Inflammatory macrophage treated with lipopolysaccharide for 1 hour (primary cell): ENCODE measurements around the gene RER1.

Source experiments
- DNase-seq, 2 donors: peaks; one replicate each; pipeline ENCODE4 v3.0.0-alpha.2; 2020 to 2022

The RER1 gene, protein sequence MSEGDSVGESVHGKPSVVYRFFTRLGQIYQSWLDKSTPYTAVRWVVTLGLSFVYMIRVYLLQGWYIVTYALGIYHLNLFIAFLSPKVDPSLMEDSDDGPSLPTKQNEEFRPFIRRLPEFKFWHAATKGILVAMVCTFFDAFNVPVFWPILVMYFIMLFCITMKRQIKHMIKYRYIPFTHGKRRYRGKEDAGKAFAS

DNA sequence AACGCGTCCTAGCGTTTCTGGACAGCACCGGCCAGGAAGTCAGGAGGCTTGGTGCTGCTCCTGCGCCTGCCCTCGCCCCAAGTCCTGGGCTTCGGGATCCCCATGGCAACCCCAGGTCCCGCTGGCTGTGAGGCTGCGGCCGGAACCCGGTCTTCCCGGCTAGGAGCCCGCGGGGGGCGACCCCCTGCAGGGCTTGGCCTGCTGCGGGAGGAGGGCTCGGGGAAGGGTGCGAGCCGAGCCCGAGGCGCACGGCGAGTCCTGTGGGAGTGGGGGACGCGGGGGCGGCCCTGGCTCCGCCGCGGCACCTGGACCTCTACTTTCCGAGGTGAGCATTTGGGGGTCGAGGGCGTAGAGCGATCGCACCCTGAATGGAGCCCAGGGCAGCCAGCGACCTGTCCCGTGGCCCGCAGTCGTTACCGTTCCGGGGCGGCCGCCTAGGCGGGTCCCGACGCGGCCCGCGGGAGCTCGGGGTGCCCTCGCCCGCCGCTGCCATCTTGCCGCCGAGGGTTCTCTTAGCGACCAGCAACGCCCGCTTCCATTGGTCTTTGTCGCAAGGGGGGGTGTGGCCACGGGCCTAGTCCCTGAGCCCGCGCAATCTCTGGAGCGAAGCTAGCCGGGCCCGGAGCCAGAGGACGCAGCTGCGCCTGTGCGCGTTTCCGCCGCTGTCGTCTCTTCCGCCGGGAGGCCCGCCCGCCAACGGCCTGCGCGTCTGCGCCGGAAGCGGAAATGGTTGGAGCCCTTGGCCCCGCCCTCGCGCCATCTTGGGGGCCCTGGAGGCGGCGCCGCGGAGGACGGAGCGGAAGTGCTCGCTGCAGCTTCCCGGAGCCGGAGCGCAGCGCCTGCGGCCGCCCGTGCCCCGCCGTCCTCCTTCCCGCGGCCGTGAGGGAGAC is at the start of gene RER1, which contains the start of gene MORN1:
Gene RER1 (plus strand): TSS at position 801 of the 890 bp plus-strand sequence. CDS start 3,950 bp downstream, outside the sequence.
Gene MORN1 (minus strand): TSS at position 514 of the 890 bp plus-strand sequence. CDS start 21 bp downstream, at position 493.
- DNase-seq, result peak; percentile 99

DNA sequence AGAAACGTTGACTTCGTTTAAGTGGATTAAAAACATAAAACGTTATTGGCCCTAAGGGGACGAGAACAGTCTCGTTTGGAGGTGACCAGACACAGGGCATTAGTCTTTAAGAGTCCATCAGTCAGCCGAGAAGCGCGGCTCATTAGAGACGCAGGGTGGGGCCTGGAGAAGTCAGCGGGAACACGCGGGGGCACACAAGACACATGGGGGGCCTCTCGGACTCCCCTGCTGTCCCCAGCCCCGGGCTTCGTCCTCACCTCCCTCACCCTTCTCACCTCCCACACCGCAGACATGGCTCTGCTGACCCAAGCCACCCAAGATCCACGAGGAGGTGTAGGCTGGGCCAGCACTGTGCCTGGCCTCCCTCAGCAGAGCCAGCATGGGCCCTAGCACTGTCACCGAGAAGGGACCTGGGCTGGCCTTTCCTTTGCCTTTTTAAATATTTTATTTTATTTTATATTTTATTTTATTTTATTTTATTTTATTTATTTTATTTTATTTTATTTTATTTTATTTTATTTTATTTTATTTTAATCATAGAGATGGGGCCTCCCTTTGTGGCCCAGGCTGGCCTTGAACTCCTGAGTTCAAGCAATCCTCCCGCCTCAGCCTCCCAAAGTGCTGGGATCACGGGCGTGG is 49.1 kb upstream of the RER1 start:
- DNase-seq, result no peak

DNA sequence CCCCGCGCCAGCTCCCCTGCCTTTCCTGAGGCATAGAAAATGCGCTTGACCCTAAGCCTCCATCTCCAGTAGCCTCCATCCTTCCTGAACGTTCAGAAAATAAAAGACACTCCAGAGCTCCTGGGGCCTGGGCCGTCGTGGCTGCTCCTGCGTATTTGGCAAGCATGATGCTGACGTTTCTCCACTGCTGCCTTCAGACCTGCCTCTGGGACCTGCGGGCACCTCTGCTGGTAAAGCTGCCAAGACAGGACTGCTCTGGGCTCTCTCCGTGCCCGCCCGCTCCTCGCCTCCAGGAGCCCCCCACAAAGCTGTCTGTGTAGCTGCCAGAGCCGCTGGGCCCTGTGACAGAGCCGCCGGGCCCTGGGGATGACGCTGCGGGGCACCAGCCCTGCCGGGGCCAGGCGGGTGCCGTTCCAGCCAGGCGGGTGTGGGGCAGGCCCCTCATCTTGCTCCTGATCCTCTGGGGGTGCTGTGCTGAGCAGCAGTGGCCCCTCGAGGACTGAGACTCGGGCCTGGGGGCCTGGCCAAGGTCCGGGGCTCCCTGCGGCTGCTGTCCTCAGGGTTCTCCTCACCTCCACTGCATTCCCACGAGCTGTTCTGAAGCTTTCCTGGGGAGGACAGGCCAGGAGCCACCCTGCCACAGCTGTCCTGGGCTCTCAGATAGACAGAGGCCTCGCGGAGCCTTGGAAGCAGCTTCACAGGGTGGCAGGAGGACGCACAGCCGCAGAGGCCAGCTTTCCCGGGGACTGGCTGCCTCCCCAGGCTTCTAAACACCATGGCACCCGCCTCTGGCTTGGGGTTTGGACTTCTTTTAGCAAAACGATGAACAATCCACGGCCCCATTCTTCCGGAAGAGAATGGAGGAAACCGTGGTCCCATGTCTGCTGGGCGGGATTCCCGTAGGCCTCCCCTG is 48.4 kb upstream of the RER1 start:
- DNase-seq, result no peak

DNA sequence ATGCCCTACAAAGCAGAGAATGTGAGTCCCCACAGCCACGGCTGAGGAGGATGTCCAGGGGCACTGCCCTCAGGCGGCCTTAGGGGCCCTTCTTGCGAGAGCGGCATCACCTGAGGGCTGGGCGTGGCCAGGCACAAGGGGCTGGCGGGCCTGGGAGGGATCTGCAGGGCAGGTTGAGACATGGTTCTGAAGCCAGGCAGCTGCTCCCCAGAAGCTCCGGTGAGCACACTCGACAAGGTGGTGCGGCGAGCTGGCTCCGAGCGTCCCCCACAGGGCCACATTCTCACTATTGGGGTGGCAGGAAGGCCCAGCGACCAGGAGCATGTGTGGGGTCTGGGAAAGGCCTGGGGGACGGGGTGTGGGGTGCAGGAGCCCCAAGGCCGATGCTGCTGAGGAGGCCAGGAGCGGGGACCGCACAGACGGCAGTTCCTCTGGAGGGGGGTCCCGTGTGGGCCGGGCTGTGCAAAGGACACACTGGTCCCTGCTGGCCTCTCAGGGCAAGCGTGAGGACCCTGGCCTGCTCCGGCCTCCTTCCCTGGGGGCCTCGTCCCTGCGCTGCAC is 47.4 kb upstream of the RER1 start:
- no peak for DNase-seq

DNA sequence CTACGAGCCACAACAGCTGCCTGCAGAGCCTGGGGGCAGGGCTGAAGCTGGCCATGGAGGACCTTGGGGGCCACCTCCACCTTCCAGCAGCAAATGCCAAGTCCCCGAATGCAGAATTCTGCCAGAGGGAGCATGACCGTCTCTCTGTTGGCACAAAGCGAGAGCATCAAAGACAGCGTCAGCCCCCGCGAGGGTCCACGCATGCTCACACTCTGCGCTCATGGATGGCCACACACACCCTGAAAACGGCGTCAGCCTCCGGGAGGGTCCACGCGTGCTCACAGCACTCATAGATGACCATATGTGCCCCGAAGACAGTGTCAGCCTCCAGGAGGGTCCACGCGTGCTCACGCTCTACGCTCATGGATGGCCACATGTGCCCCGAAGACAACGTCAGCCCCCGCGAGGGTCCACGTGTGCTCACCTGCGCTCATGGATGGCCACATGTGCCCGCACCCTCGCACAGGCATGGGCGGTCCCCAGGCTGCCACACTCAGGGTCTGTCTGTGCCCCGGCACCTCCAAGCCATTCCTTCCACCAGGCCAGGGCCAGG is 46.8 kb upstream of the RER1 start:
- no peak for DNase-seq

DNA sequence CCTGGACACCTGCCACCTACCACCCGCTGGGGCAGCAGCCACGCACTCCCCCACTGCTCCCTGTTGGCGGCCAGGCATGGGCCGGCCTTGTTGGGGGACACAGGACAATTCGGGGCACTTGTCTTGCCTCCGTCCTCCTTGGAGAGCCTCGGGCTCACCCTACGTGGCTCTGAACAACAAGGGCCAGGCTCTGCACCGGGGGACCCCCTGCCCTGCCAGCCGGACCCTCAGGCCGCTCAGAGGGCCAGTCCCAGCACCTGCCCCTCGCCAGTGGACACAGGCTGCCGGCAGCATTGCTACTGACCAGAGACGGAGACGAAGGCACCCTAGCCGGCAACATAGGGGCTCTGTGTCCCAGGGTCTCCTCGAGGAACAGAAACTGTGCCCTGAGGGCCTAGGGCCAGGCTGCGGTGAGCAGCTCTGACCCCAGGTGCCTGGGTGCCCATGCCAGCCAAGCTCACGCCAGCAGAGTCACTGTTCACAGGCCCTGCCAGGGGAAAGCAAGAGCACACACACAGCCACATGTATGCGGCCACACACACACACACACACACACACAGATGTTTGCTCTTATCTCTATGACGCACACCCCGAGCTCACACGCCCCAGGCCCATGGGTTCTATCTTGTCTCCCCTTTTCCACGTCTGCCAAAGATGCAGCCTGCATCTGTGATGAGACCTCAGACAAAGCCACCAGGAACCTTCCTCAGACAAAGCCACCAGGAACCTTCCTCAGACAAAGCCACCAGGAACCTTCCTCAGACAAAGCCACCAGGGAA is 46.2 kb upstream of the RER1 start:
- no peak for DNase-seq

DNA sequence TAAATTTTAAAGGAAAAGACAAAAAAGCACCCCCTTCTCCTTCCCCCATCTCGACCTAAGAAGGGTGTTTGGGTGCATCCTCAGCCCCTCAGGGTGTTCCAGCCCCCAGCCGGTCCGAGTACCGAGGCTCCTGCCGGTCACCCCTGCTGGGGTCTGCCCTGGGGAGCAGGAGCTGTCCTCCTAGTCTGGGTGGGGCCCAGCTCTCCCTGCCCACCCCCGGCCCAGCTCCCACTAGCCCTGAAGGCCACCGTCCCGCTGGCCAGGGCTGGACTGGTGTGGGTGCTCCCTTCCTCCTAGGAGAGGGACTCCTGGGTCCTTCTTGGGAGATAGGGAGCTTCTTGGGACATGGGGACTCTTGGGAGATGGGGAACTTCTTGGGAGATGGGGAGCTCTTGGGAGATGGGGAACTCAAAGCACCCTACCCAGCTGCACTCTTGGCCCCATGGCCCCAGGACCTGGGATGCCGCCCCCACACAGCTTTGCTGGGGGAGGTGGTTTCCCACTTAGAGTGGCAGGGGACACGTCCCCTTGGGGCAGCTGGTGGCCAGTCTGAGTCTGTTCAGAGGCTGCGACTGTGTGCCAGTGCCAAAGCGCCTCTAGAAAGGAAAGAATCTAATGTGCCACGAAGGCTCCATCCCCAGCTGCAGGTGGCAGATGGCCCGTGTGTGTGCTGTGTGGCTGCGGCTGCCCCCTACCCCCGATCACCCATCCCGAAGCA is 44.8 kb upstream of the RER1 start:
- DNase-seq, result no peak

DNA sequence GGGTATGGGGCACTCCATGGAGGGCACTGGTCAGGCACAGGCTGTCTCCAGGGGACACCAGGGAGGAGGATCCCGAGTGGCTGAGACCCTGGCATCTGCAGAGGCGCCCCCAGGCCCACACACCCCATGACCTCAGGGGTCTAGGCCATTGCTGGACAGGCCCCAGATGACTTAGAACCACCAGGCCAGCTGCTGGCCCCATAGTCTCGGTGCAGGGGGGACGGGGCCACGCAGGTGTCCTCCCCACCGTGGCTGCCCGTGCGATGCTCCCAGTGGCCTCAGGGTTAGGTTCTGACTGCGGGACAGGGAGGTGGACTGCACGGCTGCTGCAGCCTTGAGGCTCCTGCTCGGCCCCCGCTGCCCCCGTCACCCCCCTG is 44.2 kb upstream of the RER1 start:
- DNase-seq, result no peak

DNA sequence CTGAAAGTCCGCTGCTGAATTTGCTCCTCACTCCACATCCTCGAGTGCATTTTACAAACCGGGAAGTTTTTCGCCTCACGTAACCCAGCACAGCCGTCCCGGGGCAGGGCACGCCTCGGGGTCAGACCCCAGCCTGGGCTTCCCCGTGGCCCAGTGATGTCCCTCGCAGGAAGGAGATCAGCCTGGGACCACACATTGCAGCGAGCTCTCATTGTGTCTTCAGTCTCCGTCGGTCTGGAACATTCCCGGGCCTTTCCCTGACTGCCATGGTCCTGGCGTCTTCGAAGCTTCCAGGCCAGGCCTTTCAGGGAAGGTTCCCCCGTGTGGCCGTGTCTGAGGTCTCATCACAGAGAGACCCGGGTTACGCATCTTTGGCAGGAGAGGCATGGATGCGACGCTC is 43.7 kb upstream of the RER1 start:
- DNase-seq, result no peak

DNA sequence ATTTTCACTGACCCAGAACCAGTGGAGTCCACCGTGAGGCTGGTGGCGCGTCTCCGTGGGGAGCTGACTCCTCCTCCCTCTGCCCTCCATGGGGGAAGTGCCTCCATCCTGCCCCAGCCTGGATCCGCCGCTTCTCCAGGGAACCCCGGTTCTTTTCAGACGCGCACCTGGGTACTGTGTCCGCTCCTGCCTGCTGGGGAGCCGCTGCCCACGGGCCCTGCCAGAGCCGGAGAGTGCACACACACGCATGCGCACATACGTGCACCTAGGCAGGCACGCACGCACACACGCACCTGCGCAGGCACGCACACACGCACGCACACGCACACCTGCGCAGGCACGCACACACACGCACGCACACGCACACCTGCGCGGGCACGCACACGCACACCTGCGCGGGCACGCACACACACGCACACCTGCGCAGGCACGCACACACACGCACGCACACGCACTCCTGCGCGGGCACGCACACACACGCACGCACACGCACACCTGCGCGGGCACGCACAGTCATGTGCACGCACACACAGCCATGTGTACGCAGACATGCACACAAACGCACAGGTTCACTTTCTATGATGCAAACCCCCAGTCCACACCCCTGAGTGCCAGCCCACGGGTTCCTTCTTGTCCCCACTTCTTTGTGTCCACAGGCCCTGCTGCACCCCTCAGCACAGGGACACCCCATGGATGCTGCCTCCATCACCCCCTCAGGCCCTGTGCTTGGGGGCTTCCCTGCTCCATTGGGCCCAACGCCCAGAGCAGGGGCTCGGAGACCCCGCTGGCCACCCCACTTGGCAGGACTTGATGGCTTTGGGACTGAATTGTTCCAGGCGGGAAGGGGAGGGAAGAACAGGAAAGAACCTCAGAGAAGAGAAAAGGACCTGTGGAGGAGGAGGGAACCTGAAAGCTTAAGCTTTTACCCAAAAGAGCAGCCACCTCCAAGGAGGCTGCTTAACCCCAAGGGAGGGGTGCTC is 43.0 kb upstream of the RER1 start:
- DNase-seq, result no peak

DNA sequence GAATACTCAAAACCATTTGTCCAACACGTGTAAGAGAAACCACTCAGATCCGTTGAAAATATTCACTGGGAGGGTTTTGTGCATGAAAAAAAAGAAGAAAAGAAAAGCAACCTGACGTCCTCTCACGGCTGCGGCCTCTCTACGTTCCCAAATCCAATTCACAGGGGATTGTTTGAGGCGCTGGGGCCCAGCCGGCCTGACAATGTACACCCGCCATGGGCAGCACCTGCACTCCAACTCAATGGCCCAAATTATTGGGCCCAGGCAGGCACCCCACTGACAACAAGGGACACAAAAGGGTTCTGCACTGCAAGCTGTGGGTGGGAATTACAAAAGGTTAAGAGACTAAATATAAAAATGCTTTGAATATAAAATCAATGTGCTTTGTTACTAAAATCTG is 41.8 kb upstream of the RER1 start:
- DNase-seq, result no peak

DNA sequence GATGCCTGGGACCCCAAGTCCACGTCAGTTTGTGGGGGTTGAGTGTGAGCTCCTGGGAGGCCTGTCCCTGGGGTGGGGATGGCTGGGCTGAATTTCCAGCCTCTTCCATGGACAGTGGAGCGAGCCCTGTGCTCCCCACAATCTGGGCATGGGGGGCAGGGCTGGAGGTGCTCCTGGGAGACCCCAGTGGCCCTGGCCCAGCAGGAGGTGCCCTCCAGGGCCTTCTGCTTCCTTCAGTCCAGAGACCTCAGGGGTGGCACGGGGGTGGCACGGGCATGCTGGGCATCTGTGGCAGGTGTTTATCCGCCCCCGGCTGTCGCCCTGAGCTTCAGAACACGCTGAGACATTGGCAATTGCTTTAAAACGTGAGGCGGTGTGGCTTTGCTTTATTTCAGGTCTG is 41.1 kb upstream of the RER1 start:
- no peak for DNase-seq

DNA sequence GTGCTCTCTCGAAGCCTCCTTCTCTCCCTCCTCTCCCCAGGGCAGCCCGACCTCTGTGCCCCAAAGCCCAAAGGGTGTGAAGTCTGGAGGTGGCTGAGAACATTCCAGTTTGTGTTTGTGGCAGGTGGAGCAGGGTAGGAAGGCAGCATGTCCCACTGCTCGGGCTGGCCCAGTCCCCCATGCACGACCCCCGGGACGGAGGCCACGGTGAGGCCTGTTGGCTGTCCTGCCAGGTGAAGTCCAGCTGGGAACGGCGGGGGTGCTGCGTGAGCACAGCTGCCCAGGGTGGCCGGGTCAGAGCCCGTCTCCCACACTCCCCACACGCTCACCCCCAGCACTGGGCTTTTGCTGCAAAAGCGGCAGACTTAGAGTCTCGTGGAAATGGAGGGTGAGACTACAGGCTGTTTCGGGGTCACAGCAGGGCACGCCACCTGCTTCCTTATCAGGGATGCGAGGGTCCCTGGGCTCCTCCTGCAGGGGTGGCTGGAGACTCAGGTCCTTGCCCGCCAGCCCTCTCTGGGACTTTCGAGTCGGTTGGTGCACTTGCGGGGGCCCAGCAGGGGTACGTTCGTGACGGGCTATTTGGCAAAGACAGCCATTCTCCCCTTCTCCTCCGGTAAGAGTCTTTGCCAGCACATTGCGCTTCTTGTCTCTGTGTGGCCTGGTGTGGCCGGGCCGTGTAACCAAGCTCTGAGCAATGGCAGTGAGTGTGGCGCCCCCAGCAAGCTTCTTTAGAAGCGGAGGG is 40.6 kb upstream of the RER1 start:
- no peak for DNase-seq

DNA sequence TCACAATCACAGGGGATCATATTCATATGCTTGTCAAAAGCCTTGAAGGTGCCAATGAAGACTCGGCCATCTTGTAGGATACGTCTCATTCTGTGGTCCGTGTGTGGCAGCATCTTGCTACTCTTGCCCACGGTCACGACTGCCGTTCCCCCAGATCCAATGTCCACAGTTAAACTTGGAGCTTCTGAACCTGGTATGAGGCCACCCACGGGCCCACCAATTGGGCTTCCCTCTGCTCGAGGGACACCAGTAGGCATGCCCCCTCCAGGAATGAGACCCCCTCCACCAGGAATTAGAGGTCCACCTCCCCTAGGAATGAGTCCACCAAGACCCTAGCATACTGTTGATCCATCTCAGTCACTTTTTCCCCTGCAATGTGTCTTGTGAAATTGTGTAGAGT is 39.9 kb upstream of the RER1 start:
- no peak for DNase-seq

DNA sequence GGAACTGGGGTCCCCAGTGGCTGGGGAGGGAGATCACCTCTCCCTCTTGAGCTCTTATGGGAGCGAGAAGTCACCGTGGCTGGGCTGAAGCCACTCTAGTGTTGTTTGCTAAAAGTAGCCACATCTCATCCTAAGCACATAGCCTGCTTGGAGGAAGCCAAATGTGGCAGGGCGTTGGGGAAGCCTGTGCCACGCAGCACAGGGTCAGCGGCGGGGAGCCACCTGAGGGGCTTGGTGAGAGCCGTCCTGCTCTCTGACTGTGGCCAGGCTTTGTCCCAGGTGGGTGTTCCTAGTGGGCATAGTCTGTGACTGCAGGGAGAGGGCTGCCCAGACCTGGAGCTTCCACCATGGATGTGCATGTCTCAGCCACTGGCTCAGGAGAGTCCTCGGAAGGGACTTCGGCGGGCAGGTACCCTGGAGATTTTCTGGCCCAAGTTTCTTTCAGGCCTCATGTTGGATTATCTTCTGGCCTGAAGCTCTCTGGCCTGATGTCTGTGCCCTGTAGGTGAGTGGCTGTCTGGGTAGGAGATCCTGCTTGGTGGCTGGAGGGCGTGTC is 39.2 kb upstream of the RER1 start:
- DNase-seq, result no peak

DNA sequence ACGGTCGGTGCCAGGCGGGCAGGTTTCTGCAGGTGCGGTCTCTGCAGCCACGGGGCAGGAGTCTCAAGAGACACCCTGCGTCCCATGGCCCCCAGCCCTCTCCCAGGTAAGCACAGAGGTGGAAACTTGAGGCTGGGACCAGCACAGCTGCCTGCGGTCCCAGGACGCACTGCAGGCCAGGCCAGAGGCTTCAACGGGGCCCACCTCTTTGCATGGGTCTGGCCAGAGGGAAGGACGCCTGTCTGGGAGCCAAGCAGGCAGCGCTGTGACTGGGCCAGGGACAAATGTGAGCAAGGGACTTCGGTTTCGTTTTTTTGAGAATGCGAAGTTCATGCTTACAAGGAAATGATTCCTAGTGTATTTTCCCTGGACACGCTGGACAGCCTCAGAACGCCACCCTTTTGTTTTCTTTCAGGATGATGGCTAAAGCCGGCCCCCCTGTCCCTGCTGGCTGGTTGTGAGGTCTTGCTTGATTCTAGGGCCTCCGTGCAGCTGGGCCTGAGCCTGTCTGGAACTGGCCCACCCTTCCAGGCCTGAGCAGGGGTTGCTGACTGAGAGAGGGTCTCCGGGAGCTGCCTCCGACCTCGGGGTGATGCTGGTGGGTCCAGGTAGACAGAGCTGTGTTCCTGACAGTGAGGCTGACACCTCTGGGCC is 38.6 kb upstream of the RER1 start:
- no peak for DNase-seq

DNA sequence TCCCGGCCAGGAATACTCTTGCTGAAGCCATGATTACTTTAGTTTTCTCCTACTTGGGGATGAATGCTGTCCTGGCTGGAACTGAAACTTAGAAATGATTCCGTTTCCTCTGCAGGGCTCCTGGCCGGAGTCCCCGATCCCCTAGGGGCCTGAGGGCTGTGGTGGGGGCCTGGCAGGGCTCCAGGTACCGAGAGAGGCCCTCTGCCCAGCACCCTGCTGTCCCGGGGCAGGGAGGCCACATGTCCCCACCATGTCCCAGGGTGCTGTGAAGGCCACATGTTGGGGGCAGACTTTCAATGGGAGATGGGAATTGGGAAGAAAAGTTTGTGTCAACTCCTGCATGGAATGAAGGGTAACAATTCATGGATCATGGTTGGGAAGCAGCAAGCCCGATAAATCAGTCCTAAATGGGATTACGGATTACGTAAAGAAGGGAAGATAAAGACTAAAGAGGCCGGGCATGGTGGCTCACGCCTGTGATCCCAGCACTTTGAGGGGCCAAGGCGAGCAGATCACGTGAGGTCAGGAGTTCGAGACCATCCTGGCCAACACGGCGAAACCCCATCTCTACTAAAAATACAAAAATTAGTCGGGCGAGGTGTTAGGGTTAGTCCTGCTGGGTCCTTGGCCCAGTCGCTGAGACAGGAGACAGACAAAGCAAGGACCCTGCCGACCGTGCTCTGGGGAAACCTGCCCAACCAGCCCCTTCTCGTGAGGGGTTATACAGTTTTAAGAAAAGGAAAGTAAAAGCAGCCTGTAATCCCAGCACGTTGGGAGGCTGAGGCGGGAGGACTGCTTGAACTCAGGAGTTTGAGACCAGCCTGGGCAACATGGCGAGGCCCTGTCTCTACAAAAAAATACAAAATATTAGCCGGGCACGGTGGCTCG is 37.8 kb upstream of the RER1 start:
- DNase-seq, result no peak
